ENCODE data around the gene OR4F3.
"Not testable (repeated sequence)": the region's sequence is repeated elsewhere in the genome, so short reads cannot be mapped to it uniquely, and the experiment has no call there.

Gene OR4F3

GRCh38 chr5:181366968-181367367, at the start of gene OR4F3:
OR4F3 (plus strand) TSS chr5:181367268.
- DNase-seq: not testable (repeated sequence)

Measured in NCI-H1436 treated with DMSO at 0.1 percent for 48 hours (cell line).